Right lobe of liver (tissue), 4 donors: Measurements from ENCODE around the gene GTPBP1.

Source experiments
- CTCF ChIP-seq, 4 donors: fragments of 200-600 bp in 3 of 4; fragments of 450-650 bp in 1 of 4; IDR thresholded peaks; one replicate each; pipeline versions ENCODE4 v1.5.1 to v1.8.0; 2016 to 2022; ENCODE audit warnings: antibody characterized with exemption in 4 of 4, mild to moderate bottlenecking in 2 of 4
- POLR2A ChIP-seq: fragments of 450-650 bp; IDR thresholded peaks from one replicate; pipeline ENCODE4 v1.6.1; 2017; ENCODE audit warnings: antibody characterized with exemption, mild to moderate bottlenecking
- donor health status: DM: no; HTN: no; CAD: no.
- donor health status: DM: no; HTN: no; CAD: no.
- donor health status: DM: no; HTN: yes; CAD: no.

- TF ChIP-seq CTCF (IDR thresholded peaks at IDR 0.05) (no peak), POLR2A (no peak)
Observed at GRCh38 chr22:38715176-38715764, 9.5 kb downstream of the GTPBP1 start.
